GM18498 (cell line): ENCODE measurements around the gene TK1.
A peak's percentile ranks its signal among the peaks of the same experiment; 100 is the strongest.
"Not testable (repeated sequence)": the region's sequence is repeated elsewhere in the genome, so short reads cannot be mapped to it uniquely, and the experiment has no call there.

ENCODE experiments used
- ATAC-seq: cut with Tn5 transposase; IDR thresholded peaks from one replicate; pipeline ENCODE4 v1.9.1; 2021; ENCODE audit warnings: mild to moderate bottlenecking, moderate library complexity; ENCODE audit not compliant: unreplicated experiment

TK1 gene, protein sequence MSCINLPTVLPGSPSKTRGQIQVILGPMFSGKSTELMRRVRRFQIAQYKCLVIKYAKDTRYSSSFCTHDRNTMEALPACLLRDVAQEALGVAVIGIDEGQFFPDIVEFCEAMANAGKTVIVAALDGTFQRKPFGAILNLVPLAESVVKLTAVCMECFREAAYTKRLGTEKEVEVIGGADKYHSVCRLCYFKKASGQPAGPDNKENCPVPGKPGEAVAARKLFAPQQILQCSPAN

DNA sequence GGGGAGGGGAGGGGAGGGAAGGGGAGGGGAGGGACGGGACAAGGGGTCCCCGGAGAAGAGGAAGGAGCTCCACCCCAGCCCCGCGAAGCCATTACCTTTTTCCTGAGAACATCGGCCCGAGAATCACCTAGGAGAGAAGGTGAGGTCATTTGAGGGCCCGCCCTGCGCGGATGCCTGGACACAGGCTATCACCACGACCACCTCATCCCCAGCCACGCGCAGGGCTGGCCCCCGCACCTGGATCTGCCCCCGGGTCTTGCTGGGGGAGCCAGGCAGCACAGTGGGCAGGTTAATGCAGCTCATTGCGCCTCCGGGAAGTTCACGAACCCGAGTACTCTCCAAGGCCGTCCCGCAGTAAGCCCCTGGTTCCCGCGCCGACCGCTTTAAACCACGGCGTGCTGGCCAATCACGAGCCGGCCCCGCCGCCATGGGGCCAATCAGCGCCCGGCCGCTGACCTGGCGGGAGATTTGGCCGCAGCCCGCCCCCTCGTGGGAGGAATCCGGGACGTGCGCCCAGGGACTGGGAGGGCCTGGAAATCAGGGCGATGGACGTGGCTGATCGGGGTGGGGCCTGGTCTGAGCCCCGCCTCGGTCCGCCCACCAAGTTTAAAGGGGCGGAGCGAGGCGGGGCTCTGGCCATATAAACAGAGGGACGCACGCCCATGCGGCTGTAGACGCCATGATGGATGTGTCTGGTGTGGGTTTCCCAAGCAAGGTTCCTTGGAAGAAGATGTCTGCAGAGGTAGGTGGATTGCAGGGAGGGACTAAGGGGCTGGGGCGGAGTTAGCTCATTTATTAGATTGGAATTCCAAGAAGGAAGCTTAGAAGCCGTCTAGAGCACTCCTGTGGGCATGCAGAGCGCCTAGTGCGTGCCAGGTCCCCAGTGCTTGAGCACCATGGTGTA lies at the start of gene TK1, which contains the start of gene AFMID:
Gene TK1 (minus strand): TSS at position 361 of the 904 bp plus-strand sequence. CDS start 58 bp downstream, at position 303.
Gene AFMID (plus strand): TSS at position 671 of the 904 bp plus-strand sequence. CDS start 9 bp downstream, at position 680.
- peak; percentile 90 for ATAC-seq

DNA sequence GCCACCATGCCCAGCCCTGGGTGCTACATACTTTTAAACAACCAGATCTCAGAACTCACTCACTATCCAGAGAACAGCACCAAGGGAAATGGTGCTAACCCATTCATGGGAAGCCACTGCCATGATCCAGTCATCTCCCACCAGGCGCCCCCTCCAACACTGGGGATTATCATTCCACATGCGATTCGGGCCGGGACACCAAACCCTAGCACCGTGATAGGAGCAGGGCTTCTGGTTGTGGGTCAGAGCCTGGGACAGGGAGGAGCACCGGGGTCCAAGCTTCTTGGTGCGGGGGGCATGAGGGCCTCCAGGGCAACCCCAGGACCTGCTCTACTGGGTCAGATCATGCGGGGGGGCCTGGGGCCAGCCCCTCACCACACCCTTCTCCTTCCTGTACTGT lies 49.0 kb upstream of the TK1 start:
- ATAC-seq, result no peak

DNA sequence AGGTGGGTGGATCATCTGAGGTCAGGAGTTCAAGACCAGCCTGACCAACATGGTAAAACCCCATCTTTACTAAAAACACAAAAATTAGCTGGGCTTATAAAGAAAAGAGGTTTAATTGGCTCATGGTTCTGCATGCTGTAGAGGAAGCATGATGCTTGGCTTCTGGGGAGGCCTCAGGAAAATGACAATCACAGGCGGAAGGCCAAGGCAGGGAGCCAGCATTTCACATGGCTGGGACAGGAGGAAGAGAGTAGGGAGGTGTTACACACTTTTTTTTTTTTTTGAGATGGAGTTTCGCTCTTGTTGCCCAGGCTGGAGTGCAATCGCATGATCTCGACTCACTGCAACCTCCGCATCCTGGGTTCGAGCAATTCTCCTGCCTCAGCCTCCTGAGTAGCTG lies 48.2 kb upstream of the TK1 start:
- ATAC-seq, result not testable (repeated sequence)

DNA sequence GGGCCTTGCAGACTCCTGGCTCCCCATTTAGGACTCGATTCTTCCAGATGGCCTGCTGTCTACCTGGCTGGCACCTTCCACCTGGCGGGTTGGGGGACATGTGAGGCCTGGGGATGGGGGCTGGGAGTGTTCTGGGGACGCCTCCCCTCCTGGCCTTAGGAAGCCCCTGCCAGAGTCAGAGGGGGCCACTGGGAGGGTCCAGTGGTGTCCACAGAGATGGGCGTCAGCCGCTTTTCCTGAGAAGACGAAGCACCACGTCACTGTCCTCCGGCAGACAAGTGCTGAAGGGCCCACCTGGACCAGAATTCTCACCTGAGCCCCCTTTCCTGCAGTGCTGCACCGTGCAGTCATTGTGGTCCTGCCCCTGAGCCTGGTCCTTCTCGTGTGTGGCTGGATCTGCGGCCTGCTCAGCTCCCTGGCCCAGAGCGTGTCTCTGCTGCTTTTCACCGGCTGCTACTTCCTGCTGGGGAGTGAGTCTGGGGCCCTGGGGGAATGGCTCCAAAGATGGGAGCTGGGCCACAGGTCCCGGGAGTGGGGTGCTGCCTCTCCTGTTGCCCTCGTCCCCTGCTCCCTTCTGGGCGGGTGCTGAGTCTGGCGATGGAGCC lies 47.5 kb upstream of the TK1 start:
- no peak for ATAC-seq

DNA sequence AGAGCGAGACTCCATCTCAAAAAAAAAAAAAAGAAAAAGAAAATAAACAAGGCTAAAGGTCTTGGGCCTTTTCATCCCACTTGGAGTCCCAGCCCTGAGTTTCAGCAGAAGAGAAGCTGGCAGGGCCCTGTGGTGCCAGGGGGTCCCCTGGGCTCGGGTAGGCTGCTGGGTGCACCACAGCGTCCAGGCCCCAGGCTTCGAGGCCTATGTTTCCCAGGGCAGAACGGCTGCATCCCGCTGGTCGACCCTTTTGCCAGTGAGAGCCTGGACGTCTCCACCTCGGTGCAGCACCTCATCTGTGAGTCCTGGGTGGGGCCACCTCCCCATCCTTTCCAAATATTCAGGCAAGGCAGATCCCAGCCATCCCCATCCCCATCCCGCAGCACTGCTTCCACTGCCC lies 46.8 kb upstream of the TK1 start:
- ATAC-seq, result no peak

DNA sequence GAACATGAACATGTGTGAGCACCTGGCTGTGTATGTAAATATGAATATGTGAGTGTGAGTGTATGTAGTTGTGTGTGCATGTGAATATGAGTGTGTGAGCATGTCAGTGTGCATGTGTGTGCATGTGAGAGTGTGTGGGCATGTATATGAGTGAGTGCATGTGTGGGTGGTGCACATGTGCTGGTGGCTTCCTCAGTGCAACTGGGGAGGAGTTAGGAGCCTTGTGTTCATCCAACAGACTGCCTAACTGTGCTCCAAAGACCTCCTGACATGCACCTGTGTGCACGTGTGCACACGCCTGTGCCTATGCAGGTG lies 46.0 kb upstream of the TK1 start:
- no peak for ATAC-seq

DNA sequence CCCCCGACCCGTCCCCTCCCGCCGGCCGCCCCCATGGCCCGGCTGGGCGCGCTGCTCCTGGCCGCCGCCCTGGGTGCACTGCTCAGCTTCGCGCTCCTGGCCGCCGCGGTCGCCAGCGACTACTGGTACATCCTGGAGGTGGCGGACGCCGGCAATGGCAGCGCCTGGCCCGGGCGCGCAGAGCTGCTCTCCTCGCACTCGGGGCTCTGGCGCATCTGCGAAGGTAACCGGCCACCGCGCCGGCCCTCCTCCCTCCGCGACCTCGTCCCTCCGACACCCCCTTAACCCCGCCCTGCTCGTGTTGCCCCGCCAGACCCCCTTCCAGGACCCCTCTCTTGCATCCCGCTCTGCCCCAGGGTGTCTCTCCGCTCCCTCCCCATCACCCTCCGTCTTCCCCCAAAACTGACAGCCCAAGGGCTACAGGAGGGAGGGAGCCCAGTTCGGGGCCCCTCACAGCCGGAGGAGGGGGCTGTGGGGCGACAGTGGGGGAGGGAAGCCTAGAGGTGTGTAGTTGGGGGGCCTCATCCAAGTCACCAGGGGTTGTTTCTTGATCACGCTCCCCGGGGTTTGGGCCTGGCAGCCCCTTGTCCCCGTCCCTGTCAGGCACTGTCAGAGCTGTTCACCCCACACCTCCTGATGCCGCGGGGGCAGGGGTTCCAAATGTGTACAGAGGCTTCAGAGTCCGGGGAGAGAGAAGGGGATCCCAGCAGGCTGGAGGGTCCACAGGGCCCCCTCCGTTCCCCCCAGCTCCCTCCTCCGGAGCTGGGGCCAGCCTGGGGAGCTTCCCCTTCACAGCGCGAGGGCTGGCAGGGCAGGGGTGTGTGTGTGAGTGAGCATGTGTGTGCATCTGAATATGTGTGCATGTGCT lies 45.4 kb upstream of the TK1 start:
- ATAC-seq, result no peak

DNA sequence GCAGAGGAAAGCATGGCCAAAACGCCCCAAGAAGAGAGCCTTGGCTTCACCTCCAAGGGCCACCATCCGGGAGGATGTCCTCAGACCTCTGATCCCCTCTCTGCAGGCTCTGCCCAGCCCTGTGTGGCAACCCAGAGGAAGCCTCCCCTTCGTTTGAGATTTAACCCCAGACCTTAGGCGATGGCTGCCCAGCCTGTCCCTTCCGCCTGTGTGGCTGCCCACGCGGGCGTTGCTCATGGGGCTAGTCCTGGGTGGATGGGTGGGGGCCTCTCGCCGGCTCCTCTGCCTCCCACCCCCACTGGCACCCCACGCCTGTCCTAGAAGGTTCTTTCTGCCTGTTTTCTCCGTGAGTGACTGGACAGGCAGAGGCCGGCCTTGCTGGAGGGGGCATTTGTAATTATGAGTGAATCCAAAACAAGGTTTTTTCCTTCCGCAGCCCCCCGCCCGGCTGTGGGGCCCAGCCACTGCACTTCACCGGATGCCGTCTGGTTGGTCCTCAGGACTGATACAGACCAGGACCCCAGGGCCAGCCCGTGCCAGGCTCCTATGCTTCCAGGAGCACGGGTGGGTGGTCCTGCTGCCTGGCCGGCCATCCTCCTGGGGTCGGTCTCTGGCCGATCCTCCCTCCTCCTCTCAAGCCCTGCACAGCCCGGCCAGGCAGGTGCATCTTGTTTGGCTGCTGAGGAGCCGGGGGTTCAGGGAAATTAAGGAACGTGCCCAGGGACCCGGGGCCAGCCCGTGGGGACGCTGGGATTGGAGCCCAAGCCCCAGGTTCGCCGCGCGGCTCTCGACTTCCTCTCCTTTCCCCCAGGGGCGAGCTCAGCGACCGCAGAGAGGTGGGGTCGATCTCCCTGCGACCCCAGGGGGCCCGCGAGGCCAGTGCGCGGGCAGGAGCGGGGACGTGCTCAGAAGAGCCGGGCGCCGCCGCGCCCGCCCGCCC lies 44.4 kb upstream of the TK1 start, which contains the start of gene TMEM235:
Gene TMEM235 (plus strand): TSS at position 636 of the 940 bp plus-strand sequence. CDS start 393 bp downstream, outside the sequence.
- no peak for ATAC-seq

DNA sequence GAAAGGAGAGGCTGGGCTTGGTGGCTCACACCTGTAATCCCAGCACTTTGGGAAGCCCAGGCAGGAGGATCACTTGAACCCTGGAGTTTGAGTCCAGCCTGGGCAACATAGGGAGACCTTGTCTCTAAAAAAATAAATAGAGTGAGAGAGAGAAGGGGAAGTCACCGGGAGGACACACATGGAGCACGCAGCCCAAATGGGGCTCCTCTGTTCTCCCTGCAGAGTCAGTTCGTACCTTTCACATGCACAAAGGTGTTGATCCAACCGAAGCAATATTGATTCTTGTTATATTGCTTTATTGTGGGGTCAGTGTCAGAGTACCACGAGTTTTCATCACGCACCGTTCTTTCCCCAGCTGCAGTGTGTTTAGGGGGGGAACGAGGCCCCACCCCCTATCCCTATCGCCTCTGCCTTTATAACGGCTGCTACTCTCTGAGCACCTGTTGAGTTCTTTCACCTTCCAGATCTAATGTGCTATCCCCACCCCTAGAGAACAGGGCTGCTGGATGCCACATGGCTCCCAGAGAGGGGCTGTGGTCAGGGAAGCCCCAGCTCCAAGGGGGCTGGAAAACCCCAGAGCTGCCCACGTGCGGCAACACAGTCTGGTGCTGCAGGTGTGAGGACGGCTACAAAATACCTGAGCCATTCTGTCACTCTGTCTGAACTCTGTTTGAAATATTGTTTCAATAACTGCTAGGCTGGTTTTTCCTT lies 43.6 kb upstream of the TK1 start:
- ATAC-seq, result no peak

DNA sequence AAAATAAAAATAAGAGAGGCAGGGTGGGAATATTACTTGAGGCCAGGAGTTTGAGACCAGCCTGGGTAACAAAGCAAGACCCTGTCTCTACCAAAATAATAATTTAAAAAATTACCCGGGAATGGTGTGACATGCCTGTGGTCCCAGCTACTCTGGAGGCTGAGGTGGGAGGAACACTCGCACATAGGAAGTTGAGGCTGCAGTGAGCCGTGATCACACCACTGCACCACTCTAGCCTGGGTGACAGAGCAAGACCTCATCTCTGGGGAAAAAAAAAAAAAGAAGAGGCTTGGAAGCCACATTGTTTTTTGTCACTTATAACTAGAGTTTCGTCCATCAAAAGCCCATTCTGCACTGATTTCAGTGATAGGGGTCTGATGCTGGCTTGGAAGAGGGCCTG lies 41.3 kb upstream of the TK1 start:
- no peak for ATAC-seq

DNA sequence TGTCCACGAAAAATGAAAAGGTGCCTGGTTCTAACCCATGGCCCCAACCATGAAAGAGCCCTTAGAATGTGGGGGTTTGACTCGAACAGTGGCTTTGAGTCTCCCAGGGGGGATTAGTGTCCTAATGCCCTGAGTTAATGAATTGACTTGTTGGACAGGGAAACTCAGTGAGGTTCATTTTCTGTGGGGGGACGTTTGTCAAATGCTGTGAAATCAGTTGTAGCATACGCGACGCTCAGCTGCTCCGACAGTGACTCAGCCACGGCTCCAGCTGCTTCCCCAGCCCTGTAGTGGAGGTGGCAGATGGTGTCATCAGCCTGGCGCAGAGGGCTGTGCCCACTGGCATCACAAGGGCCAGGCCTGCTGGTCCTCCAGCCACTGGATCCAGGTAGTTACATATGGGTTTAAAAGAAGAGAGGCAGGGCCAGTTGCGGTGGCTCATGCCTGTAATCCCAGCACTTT lies 40.6 kb upstream of the TK1 start:
- ATAC-seq, result no peak

DNA sequence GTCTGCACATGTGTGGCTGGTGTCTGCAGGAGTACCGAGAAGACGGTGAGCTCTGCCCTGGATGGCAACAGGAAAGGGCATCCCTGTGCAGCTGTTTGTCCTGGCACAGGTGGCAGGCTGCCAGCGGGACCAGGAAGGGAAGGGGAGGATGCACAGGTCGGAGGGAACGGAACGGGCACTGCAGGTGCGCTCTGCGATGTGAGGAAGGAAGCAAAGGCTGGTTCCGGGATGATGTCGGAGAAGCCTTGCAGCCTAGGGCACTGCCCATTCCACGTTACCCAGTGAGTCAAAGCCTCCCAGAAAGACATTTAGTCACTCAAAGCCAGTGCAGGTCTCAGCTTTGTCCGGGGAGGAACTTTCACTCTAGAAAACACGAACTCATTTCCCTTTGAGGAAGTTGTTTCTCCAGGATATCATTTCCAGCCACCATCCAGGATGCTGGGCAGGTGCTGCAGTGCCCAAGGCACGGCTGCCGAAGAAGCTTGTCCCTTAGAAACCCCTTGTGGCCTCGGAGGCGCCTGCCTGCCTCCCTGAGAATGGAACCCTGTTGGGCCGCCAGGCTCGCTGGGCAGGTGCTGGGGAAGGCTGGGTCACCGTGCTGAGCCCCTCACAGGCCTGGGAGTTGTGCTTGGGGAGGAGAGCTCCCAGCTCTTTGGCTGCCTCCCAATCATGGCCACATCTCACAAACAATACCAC lies 40.1 kb upstream of the TK1 start:
- ATAC-seq, result no peak

DNA sequence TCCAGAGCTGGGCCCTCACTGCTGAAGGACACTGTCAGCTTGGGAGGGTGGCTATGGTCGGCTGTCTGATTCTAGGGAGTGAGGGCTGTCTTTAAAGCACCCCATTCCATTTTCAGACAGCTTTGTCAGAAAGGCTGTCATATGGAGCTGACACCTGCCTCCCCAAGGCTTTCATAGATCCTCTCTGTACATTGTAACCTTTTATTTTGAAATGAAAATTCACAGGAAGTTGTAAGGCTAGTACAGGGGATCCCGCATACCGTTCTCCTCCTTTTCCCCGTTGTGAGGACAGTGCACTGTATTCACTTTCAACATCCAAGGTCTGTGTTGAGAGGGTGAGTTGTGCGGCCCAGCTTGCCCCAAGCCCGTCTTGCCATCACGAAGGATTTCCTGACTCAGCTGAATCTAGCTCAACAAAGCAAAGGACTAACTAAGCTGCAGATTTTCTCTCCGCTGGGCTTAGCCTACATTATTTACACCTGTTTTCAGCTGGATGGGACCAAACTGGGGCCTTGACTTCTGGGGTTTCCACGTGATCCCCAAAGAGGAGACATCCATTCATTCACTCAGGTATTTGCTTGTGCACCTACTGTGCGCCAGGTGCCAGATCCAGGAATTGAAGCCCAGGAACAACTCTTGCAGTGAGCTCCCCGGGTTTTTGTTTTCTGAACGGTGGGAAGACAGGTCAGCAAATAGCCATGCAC lies 39.4 kb upstream of the TK1 start:
- no peak for ATAC-seq

DNA sequence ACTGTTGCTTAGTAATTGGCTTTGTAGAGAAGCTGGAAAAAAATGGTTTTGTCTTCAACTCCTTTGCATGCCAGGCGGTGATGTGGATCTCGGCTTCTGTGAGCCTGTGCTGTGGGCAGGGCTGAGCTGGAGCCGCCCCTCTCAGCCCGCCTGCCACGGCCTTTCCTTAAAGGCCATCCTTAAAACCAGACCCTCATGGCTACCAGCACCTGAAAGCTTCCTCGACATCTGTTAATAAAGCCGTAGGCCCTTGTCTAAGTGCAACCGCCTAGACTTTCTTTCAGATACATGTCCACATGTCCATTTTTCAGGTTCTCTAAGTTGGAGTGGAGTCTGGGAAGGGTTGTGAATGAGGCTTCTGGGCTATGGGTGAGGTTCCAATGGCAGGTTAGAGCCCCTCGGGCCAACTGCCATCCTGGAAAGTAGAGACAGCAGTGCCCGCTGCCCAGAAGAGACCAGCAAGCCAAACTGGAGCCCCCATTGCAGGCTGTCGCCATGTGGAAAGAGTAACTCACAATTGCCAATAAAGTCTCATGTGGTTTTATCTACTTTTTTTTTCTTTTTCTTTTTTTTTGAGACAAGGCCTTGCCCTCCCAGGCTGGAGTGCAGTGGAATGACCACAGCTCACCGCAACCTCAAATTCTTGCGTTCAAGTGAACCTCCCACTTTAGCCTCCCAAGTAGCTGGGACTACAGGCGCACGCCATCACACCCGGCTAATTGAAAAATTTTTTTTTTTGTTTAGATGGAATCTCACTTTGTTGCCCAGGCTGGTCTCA lies 38.4 kb upstream of the TK1 start:
- ATAC-seq, result no peak

DNA sequence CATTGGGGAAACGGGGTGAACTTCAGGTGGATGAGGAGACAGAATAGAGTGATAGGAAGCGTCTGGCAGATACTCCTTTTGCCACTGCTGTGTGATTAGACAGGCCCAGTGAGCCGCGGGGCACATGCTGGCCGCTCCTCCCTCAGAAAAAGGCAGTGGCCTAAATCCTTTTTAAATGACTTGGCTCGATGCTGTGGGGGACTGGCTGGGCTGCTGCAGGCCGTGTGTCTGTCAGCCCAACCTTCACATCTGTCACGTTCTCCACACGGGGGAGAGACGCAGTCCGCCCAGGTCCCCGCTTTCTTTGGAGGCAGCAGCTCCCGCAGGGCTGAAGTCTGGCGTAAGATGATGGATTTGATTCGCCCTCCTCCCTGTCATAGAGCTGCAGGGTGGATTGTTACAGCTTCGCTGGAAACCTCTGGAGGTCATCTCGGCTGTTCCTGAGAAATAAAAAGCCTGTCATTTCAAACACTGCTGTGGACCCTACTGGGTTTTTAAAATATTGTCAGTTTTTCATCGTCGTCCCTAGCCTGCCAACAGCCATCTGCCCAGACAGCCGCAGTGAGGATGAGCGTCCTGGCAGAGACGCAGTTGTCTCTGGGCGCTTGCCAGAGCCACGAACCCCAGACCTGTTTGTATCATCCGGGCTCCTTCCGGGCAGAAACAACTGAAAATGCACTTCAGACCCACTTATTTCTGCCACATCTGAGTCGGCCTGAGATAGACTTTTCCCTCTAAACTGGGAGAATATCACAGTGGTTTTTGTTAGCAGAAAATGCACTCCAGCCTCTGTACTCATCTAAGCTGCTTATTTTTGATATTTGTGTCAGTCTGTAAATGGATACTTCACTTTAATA lies 37.6 kb upstream of the TK1 start:
- no peak for ATAC-seq

DNA sequence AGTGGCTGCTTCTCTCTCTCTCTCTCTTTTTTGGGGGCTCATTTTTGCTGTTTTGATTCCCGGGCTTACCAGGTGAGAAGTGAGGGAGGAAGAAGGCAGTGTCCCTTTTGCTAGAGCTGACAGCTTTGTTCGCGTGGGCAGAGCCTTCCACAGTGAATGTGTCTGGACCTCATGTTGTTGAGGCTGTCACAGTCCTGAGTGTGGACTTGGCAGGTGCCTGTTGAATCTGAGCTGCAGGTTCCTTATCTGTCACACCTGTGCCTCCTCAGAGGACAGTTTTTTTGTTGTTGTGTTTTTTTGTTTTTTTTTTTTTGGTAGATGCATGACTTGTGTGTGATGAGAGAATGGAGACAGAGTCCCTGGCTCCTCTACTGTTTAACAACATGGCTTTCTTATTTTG lies 36.9 kb upstream of the TK1 start:
- no peak for ATAC-seq
